GM18909 (cell line): ENCODE results near the gene SRRT.

Source experiments
- ATAC-seq: cut with Tn5 transposase; IDR thresholded peaks from one replicate; pipeline ENCODE4 v1.9.1; 2021; ENCODE audit warnings: mild to moderate bottlenecking; ENCODE audit not compliant: unreplicated experiment, poor library complexity

Gene SRRT

DNA sequence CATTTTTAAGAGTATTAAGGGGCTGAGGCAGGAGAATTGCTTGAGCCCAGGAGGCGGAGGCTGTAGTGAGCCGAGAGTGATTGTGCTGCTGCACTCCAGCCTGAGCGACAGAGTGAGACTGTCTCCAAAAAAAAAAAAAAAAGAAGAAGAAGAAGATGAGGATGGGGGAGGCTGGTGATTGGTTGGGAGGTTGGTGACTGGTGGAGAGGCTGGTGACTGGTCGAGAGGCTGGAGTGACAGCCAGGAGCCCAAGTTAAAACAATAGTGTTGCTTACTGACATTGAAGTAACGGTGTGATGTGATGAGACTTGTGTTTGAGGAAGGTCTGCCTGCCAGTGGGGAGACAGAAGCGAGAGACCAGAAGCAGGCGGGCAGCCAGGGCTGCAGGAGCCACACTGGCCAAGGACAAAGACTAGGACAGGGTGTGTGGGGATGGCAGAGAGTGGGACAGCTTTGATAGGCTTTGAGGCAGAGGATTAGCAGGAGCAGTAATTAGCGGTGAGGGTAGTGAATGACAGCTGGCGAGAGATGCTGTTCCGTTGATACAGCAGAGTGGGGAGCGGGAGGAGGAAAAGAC lies 4.9 kb downstream of the SRRT start:
- ATAC-seq, result no peak

DNA sequence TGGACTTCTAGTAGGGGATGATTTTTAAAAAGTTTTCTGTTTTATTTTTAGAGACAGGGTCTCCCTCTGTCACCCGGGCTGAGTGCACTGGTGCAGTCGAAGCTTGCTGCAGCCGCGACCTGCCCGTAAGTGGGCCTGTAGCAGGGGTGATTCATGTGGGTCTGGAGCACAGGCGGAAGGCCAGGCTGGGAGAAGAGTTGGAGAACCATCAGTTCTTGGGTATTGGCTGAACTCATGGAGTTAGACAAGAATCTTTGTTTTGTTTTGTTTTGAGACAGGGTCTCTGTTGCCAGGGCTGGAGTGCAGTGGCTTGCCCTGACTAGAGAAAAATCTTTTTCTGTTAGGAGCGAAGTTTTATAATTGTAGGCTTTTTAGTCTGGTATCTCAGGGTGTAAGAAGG lies 5.7 kb downstream of the SRRT start:
- ATAC-seq, result no peak

DNA sequence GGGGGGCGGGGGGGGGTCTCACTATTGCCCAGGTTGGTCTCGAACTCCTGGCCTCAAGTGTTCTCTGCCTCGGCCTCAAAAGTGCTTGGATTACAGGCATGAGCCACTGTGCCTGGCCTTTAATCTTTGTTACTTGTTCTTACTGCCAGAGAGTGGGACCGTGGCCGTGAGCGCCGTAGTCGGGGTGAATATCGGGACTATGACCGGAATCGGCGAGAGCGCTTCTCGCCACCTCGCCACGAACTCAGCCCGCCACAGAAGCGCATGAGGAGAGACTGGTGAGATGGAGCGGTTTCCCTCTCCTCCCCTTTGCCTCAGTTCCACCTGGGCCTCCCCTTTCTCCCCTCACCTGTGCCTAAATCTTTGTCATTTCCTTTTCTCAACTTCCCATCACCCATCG lies 6.2 kb downstream of the SRRT start:
- ATAC-seq, result no peak

DNA sequence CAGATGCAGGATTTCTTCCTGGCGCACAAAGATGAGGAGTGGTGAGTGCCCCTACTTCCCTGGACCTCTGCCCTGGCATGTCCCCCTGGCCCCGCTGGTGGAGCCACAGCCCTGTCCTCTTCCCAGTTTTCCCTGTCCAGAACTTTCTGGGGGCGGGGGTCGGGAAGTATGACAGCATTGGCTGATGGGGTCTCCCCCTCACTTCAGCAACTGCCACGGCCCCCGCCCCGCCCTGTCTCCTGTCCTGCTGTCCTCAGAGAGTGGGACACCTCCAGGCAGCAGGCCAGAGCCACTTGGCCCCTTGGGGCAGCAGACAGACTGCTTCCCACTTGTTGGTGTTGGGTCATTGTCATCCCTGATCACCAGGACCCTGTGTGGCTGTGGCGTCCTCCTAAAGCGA lies 7.3 kb downstream of the SRRT start:
- no peak for ATAC-seq

DNA sequence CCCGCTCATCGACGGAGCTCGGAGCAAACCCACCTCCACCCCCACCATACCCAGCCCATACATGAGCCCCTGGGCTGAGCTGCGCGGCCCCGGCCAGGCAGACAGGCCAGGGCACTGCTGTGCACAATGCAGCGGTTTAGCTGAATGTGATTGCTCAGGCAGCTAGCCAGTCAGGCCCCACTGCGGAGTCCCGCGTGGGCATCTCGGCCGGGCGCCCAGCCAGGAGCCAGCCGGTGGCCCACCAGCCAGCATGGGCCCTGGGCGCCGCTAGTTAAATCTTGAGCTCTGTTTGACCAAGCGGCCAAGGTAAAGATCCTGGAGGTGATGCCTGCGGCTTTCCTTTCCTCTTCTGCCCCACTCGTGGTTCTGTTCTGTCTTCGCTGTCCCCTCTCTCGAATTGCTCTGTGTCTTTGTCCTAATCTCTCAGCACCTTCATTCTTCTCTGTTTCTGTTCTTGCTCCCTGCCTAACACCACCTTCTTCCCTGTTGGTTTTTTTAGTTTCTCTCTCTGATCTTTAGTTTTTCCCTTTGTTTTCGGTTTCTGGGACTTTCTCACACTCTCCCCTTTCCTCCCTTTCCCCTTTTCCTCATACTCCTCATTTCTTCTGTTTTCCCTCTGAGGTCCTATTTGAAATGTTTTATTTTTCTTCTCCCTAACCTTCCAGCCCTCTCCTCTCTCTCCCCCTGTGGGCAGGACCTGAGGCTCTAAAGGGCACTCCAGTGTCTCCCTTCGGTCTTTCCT lies 8.1 kb downstream of the SRRT start:
- ATAC-seq, result no peak

DNA sequence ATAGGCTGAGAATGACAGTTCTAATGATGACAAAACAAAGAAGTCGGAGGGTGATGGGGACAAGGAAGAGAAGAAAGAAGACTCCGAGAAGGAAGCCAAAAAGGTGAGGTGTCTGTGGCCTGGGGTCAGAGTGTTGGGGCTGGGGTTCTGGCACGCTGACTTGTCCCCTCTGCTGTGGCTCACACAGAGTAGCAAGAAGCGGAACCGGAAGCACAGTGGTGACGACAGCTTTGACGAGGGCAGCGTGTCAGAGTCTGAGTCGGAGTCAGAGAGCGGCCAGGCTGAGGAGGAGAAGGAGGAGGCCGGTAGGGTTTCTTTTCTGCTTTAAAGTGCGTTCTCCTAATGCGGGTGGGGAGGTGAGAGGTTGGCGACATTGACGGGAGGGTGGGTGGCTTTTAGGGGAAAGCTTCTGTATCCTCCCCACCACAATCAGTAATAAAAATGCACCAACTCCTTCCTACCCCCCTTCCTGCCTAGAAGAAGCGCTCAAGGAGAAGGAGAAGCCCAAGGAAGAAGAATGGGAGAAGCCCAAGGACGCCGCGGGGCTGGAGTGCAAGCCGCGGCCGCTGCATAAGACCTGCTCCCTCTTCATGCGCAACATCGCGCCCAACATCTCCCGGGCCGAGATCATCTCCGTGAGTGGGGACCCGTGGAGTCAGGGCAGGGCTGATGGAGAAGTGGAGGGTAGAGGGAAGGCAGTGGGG lies 10.0 kb downstream of the SRRT start:
- no peak for ATAC-seq

DNA sequence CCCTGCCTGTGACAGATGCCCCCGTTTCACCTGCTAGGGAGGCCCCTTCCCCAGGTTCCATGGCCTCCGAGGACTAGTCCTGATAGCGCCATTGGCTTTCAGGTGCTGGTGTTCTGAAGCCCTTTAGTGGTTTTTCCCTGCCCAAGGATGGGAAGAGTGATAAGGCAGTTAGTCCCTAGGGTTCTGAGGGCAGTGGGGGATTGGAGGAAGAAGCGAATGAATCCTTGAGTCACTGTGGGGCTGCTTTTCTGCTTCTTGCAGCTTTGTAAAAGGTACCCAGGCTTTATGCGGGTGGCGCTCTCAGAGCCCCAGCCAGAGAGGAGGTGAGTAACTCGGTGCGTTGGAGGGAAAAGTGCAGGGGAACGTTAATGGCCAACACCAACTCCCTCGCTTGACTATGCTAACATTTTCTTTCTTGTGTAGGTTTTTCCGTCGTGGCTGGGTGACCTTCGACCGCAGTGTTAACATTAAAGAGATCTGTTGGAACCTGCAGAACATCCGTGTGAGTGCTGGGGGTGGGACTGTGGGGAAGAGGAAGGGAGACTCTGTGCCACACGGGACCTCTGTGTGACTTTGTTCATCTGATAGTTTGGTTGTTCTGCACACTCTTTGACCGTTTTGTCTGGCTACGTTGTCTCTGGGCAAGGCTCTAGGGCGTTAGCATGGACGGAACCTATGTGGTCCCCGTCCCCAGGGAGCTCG lies 10.7 kb downstream of the SRRT start:
- no peak for ATAC-seq

DNA sequence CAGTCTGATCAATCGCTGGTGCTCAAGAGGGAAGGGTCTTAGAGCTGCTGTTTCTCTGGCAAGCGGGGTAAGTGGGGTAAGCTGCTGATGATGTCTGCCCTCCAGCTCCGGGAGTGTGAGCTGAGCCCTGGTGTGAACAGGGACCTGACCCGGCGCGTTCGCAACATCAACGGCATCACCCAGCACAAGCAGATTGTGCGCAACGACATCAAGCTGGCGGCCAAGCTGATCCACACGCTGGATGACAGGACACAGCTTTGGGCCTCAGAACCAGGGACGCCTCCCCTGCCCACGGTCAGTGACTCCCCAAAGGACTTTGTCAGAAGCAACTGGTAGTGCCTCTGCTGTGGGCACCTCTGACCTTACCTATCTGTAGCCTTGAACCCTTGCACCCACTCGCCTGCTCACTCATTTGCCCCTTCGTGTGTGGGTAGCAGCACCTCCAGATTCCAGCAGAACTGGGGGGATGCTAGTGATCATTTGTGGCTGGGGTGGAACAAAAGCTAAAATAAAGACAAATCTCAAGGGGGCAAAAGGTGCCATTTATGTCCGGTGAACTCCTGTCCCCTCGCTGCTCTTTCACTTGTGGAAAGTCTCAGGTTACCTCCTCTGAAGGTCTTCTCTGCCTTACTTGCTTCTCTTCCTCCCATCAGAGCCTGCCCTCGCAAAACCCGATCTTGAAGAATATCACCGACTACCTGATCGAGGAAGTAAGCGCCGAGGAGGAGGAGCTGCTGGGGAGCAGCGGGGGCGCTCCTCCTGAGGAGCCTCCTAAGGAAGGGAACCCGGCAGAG lies 11.4 kb downstream of the SRRT start:
- ATAC-seq, result no peak

DNA sequence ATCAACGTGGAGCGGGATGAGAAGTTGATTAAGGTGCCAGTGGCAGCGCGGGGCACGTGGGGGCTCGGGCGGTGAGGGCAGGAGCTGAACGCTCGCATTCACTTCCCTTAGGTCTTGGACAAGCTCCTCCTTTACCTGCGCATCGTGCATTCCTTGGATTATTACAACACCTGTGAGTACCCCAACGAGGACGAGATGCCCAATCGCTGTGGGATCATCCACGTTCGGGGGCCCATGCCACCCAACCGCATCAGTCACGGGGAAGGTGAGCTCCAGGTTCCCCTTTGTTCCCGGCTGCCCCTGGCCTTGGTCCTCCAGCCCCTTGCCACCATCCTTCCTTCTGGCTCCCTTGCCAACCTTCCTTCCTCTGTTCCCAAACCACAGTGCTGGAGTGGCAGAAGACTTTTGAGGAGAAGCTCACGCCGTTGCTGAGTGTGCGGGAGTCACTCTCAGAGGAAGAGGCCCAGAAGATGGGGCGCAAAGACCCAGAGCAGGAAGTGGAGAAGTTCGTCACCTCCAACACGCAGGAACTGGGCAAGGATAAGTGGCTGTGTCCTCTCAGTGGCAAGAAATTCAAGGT lies 12.1 kb downstream of the SRRT start:
- ATAC-seq, result no peak

DNA sequence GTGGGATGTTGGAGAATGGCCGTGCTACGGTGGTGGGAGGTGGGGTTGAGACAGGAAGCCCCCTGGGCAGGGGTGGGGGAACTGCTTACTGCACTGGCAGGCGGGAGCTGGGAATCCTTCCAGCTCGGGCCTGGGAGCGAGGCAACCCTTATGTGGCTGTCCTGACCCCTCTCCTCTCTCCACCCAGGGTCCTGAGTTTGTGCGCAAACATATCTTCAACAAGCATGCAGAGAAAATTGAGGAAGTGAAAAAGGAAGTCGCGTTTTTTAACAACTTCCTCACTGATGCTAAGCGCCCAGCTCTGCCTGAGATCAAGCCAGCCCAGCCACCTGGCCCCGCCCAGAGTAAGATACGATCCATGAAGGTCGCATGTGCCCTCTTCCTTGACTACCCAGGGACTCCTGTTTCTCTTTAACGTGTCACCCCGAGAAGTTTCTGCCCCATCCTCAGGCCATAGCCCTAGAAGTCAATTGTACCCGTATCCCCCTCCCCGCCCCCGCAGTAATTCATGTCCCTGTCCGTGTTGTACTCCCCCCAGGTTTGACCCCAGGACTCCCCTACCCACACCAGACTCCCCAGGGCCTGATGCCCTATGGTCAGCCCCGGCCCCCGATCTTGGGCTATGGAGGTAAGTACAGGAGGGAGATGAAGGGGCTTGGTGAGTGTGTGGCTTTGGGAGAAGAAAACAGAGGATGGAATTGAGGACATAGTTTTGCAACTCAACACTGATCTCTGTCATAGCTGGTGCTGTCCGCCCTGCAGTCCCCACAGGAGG lies 12.8 kb downstream of the SRRT start:
- ATAC-seq, result peak; percentile 37

DNA sequence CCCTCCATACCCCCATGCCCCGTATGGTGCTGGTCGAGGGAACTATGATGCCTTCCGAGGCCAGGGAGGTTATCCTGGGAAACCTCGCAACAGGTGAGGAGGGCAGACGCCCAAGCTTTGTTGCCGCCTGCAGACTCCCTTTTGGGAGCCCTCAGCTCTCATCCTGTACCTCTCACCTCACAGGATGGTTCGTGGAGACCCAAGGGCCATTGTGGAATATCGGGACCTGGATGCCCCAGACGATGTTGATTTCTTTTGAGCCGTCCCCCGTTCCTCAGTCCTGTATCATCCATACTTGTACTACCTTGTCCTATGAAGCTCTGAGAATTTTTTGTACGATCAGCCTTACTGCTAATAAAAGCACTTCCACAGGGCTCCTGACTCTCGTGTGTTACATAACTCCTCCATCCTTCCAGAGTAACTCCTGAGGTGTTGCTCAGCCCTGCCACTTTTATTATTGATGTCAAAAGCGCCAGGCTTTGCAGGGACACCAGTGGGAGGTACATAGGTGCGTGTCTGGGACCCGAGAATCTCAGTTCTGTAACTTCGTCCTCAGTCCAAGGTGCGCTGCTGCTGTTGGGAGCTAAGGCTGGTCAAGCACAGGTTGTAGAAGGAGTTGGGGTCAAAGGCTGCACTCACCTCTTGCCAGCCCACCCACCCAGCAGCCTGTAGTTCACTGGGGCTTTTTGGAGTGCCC lies 13.5 kb downstream of the SRRT start:
- no peak for ATAC-seq

DNA sequence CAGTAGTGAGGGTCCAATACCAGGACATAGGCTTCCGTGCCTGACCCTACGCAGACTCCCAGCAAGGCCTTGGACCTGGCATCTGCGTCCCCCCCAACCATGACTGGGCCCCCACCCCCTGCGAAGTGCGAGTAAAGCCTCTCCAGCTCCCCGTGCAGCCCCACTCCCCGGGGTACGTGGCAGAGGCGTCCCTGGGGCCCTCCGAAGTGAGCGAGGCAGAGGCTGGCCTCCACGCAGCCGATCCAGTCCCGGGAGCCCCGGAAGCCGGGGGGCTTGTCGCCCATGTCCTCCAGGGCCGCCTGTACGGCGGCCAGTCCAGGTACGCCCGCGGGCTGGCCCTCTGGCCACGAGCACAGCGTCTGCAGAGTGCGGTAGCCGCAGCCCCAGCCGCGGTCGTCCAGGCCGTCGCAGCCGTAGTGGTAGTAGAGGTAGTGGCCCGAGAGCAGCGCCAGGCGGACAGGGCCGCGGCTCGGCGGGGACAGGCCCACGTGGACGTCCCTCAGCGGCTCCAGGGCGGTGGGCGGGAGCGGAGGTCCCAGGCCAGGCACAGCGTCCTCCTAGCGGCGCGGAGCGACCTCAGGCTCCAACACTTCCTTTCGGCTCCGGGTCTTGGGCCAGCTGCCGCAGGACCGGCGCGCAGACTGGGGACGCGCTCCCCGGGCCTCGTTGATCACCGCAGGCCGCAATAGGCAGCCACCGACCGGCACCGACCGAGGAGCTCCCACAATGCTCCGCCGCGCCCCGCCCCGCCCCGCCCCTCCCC lies 14.3 kb downstream of the SRRT start, which contains the start of gene UFSP1:
Gene UFSP1, minus strand, starts transcription at position 728 of the 763 bp plus-strand sequence. Its CDS starts 444 bp downstream, at position 284.
- ATAC-seq, result peak; percentile 25

DNA sequence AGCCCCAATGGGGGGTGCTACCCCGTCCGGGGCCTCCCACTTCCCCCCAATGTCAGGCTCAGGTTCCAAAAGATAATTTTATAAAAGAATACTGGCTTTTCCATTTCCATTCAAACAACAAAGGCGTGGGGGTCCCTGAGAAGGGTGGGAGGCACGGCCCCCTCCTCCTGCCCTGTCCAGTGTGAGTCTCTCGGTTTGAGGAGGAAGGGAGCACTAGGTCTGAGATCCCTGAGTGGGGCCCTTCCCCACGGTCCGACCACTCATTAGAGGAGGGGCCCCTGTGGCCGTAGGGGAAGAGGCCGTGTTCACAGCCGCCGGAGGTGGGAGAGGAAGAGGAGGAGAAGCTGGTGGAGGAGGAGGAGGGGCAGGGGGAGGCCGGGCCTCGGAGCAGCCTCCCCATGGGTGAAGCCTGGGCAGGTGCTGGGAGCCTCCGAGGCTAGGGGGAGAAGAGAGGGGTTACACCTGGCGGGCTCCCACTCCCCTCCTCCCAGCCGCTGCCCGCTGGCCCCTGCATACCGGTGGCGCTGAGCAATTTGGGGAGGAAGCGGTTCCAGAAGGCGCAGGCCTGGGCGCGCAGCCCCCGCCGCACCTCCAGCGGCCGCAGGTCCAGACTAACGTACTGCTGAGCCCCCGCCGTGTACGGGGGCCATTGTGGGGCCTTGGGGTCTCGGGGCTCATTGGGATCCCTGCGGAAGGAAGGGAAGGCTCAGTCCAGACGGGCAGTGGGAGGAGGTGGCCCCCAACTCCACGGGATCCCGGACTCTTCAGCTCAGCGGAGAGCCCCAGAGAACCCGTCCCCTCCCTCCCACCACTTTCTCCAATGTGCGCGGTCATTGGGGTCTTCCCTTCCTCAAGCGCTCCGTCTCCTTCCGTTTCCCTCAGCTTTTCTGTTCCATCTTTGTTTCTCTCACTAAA lies 16.0 kb downstream of the SRRT start:
- ATAC-seq, result no peak

DNA sequence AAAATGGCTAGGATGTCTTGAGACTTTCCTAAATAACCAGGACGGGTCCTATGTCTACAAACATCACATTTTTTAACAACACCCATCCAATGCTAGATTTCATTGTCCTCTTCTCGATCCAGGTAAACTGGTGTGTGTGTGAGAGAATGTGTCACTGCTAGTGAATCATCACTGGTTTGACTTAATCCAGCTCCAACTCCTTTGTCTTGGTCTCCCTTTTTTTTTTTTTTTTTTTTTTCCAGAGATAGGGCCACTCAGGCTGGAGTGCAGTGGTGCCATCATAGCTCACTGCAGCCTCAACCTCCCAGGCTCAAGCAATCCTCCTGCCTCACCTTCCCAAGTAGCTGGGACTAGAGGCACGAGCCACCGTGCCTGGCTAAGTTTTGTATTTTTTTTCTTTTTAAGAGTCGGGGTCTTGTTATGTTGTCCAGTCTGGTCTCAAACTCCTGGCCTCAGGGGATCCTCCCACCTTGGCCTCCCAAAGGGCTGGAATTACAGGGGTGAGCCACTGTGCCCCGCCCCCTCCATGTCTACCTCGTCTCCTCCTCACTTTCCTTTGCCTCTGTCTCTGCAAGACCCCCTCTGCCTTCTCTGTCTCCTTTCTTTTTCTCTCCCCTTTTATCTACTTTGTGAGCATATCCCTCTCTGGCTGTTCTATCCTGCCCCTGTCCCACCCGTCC lies 16.8 kb downstream of the SRRT start:
- no peak for ATAC-seq

DNA sequence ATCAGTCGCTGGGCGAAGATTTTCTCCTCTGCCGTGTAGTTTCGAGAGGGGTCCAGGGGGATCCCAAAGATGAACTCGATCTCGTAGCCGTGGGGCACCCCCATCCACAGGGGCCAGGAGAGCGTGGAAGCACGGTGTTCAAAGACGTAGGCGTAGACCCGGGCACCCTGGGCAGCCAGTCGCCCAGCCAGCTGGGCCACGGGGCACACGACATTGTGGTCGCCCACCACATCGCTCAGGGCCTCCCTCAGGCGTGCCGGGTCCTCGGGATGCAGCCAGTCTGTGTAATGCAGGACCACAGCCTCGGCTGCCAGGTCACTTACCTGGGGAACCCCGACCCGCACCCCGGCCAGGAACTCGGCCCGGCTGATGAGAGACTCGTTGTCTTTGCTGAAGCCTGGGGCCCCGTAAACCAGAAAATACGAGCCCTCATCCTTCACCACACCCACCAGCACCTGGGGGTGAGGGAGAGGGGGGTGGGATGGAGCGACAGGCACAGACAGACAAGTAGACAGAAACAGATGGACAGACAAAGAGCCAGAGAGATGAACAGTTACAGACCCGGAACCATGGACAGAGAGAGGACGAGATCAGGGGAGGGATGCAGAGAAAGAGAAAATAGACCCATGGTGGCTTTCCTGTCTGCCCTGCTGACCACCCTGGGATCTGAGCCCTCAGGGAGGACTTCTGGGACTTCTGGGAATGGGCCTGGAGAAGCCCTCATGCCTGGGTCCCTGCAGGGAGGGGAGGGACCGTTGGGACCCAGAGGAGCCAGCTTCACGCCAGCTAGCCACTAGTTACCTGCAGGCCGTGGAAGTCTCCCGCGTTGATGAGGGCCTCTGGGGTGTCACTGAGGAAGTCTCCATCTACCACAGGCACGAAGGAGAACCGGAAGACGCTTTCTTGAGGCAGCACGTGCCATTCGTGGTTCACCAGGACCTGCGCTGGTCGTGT lies 17.7 kb downstream of the SRRT start:
- no peak for ATAC-seq
